GM12892 (cell line): ENCODE measurements around the gene IMPG2.

ENCODE experiments used
- POLR2A ChIP-seq: IDR thresholded peaks from 2 replicates; pipeline ENCODE4 v1.6.1; 2011; ENCODE audit warnings: low read depth, low read length, control low read depth
- POLR2AphosphoS5 ChIP-seq: IDR thresholded peaks from 2 replicates; pipeline ENCODE4 v1.6.1; 2011; ENCODE audit warnings: low read depth, low read length, control low read depth
- TAF1 ChIP-seq: IDR thresholded peaks from 2 replicates; pipeline ENCODE4 v1.6.1; 2011; ENCODE audit warnings: low read depth, mild to moderate bottlenecking, control low read depth, low read length, borderline replicate concordance

GRCh38 chr3:101278727-101279126 lies 41.6 kb downstream of the IMPG2 start:
- TF ChIP-seq TAF1 (no peak), POLR2AphosphoS5 (no peak), POLR2A (no peak)
